T-helper 17 cell (primary cell): ENCODE measurements around the gene UBAC1. TPM values are rescaled to one million over a fixed set of nuclear protein-coding genes. Genes with fewer than 3 reads are reported as not detected.

ENCODE experiments used
- ATAC-seq: fragments of 150-1000 bp; cut with Tn5 transposase; 2 replicates; pipeline ENCODE4 v1.10.0; 2021; ENCODE audit warnings: mild to moderate bottlenecking, moderate library complexity
- DNase-seq, 3 donors: peaks; one replicate each; pipeline versions ENCODE4 v3.0.0 to v3.0.0-alpha.2; 2020 to 2021
- H3K9me3 ChIP-seq: one replicate; pipeline ENCODE4 v1.7.0; 2013; ENCODE audit warnings: low read length, mild to moderate bottlenecking; ENCODE audit not compliant: control insufficient read depth, poor library complexity, severe bottlenecking
- H3K27ac Mint-ChIP-seq: one replicate; pipeline ENCODE4 v1.8.0; 2022; ENCODE audit warnings: mild to moderate bottlenecking, moderate library complexity, mixed read lengths
- H3K27me3 Mint-ChIP-seq: one replicate; pipeline ENCODE4 v1.8.0; 2022; ENCODE audit warnings: mixed read lengths
- H3K36me3 Mint-ChIP-seq: one replicate; pipeline ENCODE4 v1.8.0; 2022; ENCODE audit warnings: low read depth, mixed read lengths
- H3K4me1 Mint-ChIP-seq: one replicate; pipeline ENCODE4 v1.8.0; 2022; ENCODE audit warnings: mild to moderate bottlenecking, mixed read lengths
- H3K4me3 Mint-ChIP-seq: one replicate; pipeline ENCODE4 v1.8.0; 2022; ENCODE audit warnings: mild to moderate bottlenecking, moderate library complexity, mixed read lengths
- total RNA-seq, 4 donors: library from RNA in 2 of 4; stranded (reverse) in 2 of 4; gene quantifications; one replicate each; pipeline ENCODE4 v1.2.3 and lab custom pipeline; 2022 to 2026

UBAC1 gene
- total RNA-seq, 2 donors from 2014 or later, result 23.2 to 23.7 TPM

GRCh38 chr9:135989722-135990467 lies 28.7 kb upstream of the UBAC1 start:
- no peaks in the 10 kb centered on the region for H3K36me3 Mint-ChIP-seq
- peaks cover 14% of the 10 kb centered on the region for H3K4me1 Mint-ChIP-seq
- no peak overlapping the region for H3K27ac Mint-ChIP-seq
- ATAC-seq (peak; percentile 46), DNase-seq (no peak)
- peak overlapping the region; percentile 78 for H3K4me3 Mint-ChIP-seq
- H3K9me3 ChIP-seq, result no peaks in the 10 kb centered on the region
- H3K27me3 Mint-ChIP-seq, result no peaks in the 10 kb centered on the region

GRCh38 chr9:135989157-135989556 lies 28.0 kb upstream of the UBAC1 start:
- H3K4me1 Mint-ChIP-seq, result peaks cover 8% of the 10 kb centered on the region
- H3K27ac Mint-ChIP-seq, result no peak overlapping the region
- no peaks in the 10 kb centered on the region for H3K27me3 Mint-ChIP-seq
- H3K36me3 Mint-ChIP-seq, result no peaks in the 10 kb centered on the region
- no peak for DNase-seq
- no peaks in the 10 kb centered on the region for H3K9me3 ChIP-seq
- no peak overlapping the region for H3K4me3 Mint-ChIP-seq
- no peak for ATAC-seq

GRCh38 chr9:135988493-135988892 lies 27.3 kb upstream of the UBAC1 start:
- Mint-ChIP-seq H3K36me3 (no peaks in the 10 kb centered on the region), H3K27me3 (no peaks in the 10 kb centered on the region), H3K4me3 (no peak overlapping the region), H3K4me1 (peaks cover 8% of the 10 kb centered on the region), H3K27ac (no peak overlapping the region)
- H3K9me3 ChIP-seq, result no peaks in the 10 kb centered on the region
- DNase-seq (no peak), ATAC-seq (no peak)

- H3K4me3 Mint-ChIP-seq, result no peak overlapping the region
- ATAC-seq (no peak), DNase-seq (no peak)
- no peak overlapping the region for H3K27ac Mint-ChIP-seq
- H3K4me1 Mint-ChIP-seq, result peaks cover 8% of the 10 kb centered on the region
- no peaks in the 10 kb centered on the region for H3K9me3 ChIP-seq
- no peaks in the 10 kb centered on the region for H3K27me3 Mint-ChIP-seq
- no peaks in the 10 kb centered on the region for H3K36me3 Mint-ChIP-seq
Observed at GRCh38 chr9:135987838-135988404, 26.7 kb upstream of the UBAC1 start.

GRCh38 chr9:135986605-135987004 lies 25.4 kb upstream of the UBAC1 start:
- H3K9me3 ChIP-seq, result no peaks in the 10 kb centered on the region
- H3K27me3 Mint-ChIP-seq, result no peaks in the 10 kb centered on the region
- DNase-seq (no peak), ATAC-seq (no peak)
- no peak overlapping the region for H3K27ac Mint-ChIP-seq
- peaks cover 3% of the 10 kb centered on the region for H3K4me1 Mint-ChIP-seq
- no peaks in the 10 kb centered on the region for H3K36me3 Mint-ChIP-seq
- no peak overlapping the region for H3K4me3 Mint-ChIP-seq

GRCh38 chr9:135985889-135986288 lies 24.7 kb upstream of the UBAC1 start:
- DNase-seq (no peak), ATAC-seq (no peak)
- no peaks in the 10 kb centered on the region for H3K36me3 Mint-ChIP-seq
- H3K27ac Mint-ChIP-seq, result no peak overlapping the region
- H3K4me1 Mint-ChIP-seq, result peaks cover 2% of the 10 kb centered on the region
- no peaks in the 10 kb centered on the region for H3K9me3 ChIP-seq
- no peak overlapping the region for H3K4me3 Mint-ChIP-seq
- no peaks in the 10 kb centered on the region for H3K27me3 Mint-ChIP-seq

GRCh38 chr9:135985459-135985774 lies 24.2 kb upstream of the UBAC1 start:
- no peaks in the 10 kb centered on the region for H3K4me1 Mint-ChIP-seq
- no peak overlapping the region for H3K27ac Mint-ChIP-seq
- ATAC-seq, result no peak
- no peak overlapping the region for H3K4me3 Mint-ChIP-seq
- no peaks in the 10 kb centered on the region for H3K36me3 Mint-ChIP-seq
- no peaks in the 10 kb centered on the region for H3K9me3 ChIP-seq
- no peak for DNase-seq
- H3K27me3 Mint-ChIP-seq, result no peaks in the 10 kb centered on the region

- Mint-ChIP-seq H3K36me3 (no peaks in the 10 kb centered on the region), H3K4me3 (no peak overlapping the region), H3K27ac (no peak overlapping the region), H3K4me1 (peaks cover 4% of the 10 kb centered on the region), H3K27me3 (no peaks in the 10 kb centered on the region)
- ATAC-seq (no peak), DNase-seq (no peak)
- no peaks in the 10 kb centered on the region for H3K9me3 ChIP-seq
Observed at GRCh38 chr9:135984072-135984710, 23.0 kb upstream of the UBAC1 start.

- H3K27me3 Mint-ChIP-seq, result no peaks in the 10 kb centered on the region
- no peak overlapping the region for H3K27ac Mint-ChIP-seq
- peaks cover 9% of the 10 kb centered on the region for H3K4me1 Mint-ChIP-seq
- no peak for DNase-seq
- no peaks in the 10 kb centered on the region for H3K9me3 ChIP-seq
- ATAC-seq, result no peak
- H3K36me3 Mint-ChIP-seq, result no peaks in the 10 kb centered on the region
- no peak overlapping the region for H3K4me3 Mint-ChIP-seq
Observed at GRCh38 chr9:135983208-135984071, 22.3 kb upstream of the UBAC1 start.

- ATAC-seq (no peak), DNase-seq (no peak)
- no peaks in the 10 kb centered on the region for H3K9me3 ChIP-seq
- Mint-ChIP-seq H3K4me3 (no peak overlapping the region), H3K36me3 (no peaks in the 10 kb centered on the region), H3K27me3 (no peaks in the 10 kb centered on the region), H3K4me1 (peaks cover 9% of the 10 kb centered on the region), H3K27ac (no peak overlapping the region)
Observed at GRCh38 chr9:135982499-135983207, 21.5 kb upstream of the UBAC1 start.

- H3K27me3 Mint-ChIP-seq, result no peaks in the 10 kb centered on the region
- no peak overlapping the region for H3K4me3 Mint-ChIP-seq
- H3K9me3 ChIP-seq, result no peaks in the 10 kb centered on the region
- no peaks in the 10 kb centered on the region for H3K36me3 Mint-ChIP-seq
- peaks cover 9% of the 10 kb centered on the region for H3K4me1 Mint-ChIP-seq
- ATAC-seq, result no peak
- no peak overlapping the region for H3K27ac Mint-ChIP-seq
- no peak for DNase-seq
Observed at GRCh38 chr9:135980926-135981630, 19.9 kb upstream of the UBAC1 start.

- Mint-ChIP-seq H3K36me3 (no peaks in the 10 kb centered on the region), H3K27me3 (no peaks in the 10 kb centered on the region), H3K4me3 (peak overlapping the region; percentile 73), H3K27ac (no peak overlapping the region), H3K4me1 (peaks cover 13% of the 10 kb centered on the region)
- H3K9me3 ChIP-seq, result no peaks in the 10 kb centered on the region
- DNase-seq, result no peak
- no peak for ATAC-seq
Observed at GRCh38 chr9:135979547-135980166, 18.5 kb upstream of the UBAC1 start.
